GM12891 (cell line): ENCODE data around the gene AIFM3.

ENCODE experiments used
- POLR2A ChIP-seq: IDR thresholded peaks from 2 replicates; pipeline ENCODE4 v1.6.1; 2011; ENCODE audit warnings: low read depth, low read length, control low read depth
- POLR2AphosphoS5 ChIP-seq: IDR thresholded peaks from 2 replicates; pipeline ENCODE4 v1.6.1; 2011; ENCODE audit warnings: low read depth, low read length, control low read depth
- TAF1 ChIP-seq: IDR thresholded peaks from 2 replicates; pipeline ENCODE4 v1.6.1; 2011; ENCODE audit warnings: low read depth, low read length, control low read depth

GRCh38 chr22:20979243-20979809 is 12.3 kb downstream of the AIFM3 start:
- TF ChIP-seq POLR2AphosphoS5 (no peak), TAF1 (no peak), POLR2A (no peak)
